Karpas-422 (cell line): ENCODE data around the gene ST8SIA6. TPM values are rescaled to one million over a fixed set of nuclear protein-coding genes. Genes with fewer than 3 reads are reported as not detected.
"Not testable (repeated sequence)": the region's sequence is repeated elsewhere in the genome, so short reads cannot be mapped to it uniquely, and the experiment has no call there.

Experiments used
- DNase-seq: peaks from one replicate; pipeline ENCODE4 v3.0.0-alpha.2; 2015
- H2AFZ ChIP-seq: fragments of 200-600 bp; sonication (generic); 2 replicates; pipeline ENCODE4 v1.6.1; 2014; ENCODE audit warnings: antibody characterized with exemption, low read length, mixed read lengths
- H3K27ac ChIP-seq: fragments of 200-600 bp; sonication (generic); 2 replicates; pipeline ENCODE4 v1.5.1; 2014; ENCODE audit warnings: mild to moderate bottlenecking, low read length, moderate library complexity
- H3K27me3 ChIP-seq: fragments of 200-600 bp; sonication (generic); 2 replicates; pipeline ENCODE4 v1.6.1; 2014; ENCODE audit warnings: low read length, mixed read lengths
- H3K36me3 ChIP-seq: fragments of 200-600 bp; sonication (generic); 2 replicates; pipeline ENCODE4 v1.6.1; 2014; ENCODE audit warnings: low read length, mixed read lengths; ENCODE audit not compliant: insufficient read depth
- H3K4me1 ChIP-seq: fragments of 200-600 bp; sonication (generic); 2 replicates; pipeline ENCODE4 v1.6.1; 2014; ENCODE audit warnings: mild to moderate bottlenecking, low read length, mixed read lengths
- H3K4me2 ChIP-seq: fragments of 200-600 bp; sonication (generic); 2 replicates; pipeline ENCODE4 v1.6.1; 2014; ENCODE audit warnings: low read length, low read depth, mild to moderate bottlenecking; ENCODE audit not compliant: poor library complexity, severe bottlenecking
- H3K4me3 ChIP-seq: fragments of 200-600 bp; sonication (generic); 2 replicates; pipeline ENCODE4 v1.5.1; 2014; ENCODE audit warnings: mild to moderate bottlenecking, antibody characterized with exemption, low read length, mixed read lengths
- H3K79me2 ChIP-seq: fragments of 200-600 bp; sonication (generic); 2 replicates; pipeline ENCODE4 v1.6.1; 2014; ENCODE audit warnings: mild to moderate bottlenecking, low read length, mixed read lengths
- H3K9ac ChIP-seq: fragments of 200-600 bp; sonication (generic); 2 replicates; pipeline ENCODE4 v1.6.0; 2014; ENCODE audit warnings: low read length
- H3K9me2 ChIP-seq: fragments of 200-600 bp; sonication (generic), shearing (Covaris generic); replicated peaks from 2 replicates; pipeline ENCODE4 v1.6.0; 2014; ENCODE audit warnings: mild to moderate bottlenecking, low read length, moderate library complexity; ENCODE audit not compliant: insufficient read depth
- H3K9me3 ChIP-seq: fragments of 300-700, 200-600 bp; sonication (generic); 2 replicates; pipeline ENCODE4 v1.6.1; 2014; ENCODE audit warnings: low read length, mixed read lengths
- H4K20me1 ChIP-seq: fragments of 200-600 bp; sonication (generic); 2 replicates; pipeline ENCODE4 v1.6.1; 2014; ENCODE audit warnings: mild to moderate bottlenecking, antibody characterized with exemption, low read length, low read depth; ENCODE audit not compliant: insufficient read depth
- total RNA-seq: library from RNA; depleted of rRNA; stranded (reverse); fragments of >200 nt; shearing (Covaris generic); gene quantifications from 2 replicates; pipeline ENCODE4 v1.2.3, GENCODE V29; 2014; ENCODE audit warnings: low replicate concordance

The ST8SIA6 gene
- total RNA-seq, 1 experiment from 2014 or later: not detected

- no peak overlapping the region for H3K27ac ChIP-seq
- H3K79me2 ChIP-seq: no peaks in the 10 kb centered on the region
- H3K9me2 ChIP-seq: no peaks in the 10 kb centered on the region
- H3K27me3 ChIP-seq: no peaks in the 10 kb centered on the region
- no peak overlapping the region for H3K4me3 ChIP-seq
- no peak overlapping the region for H3K9ac ChIP-seq
- H3K9me3 ChIP-seq: no peaks in the 10 kb centered on the region
- no peaks in the 10 kb centered on the region for H3K4me1 ChIP-seq
- no peak overlapping the region for H2AFZ ChIP-seq
- no peaks in the 10 kb centered on the region for H4K20me1 ChIP-seq
- DNase-seq: no peak
- H3K4me2 ChIP-seq: no peak overlapping the region
- no peaks in the 10 kb centered on the region for H3K36me3 ChIP-seq
Observed at GRCh38 chr10:17348011-17348500, 106.3 kb downstream of the ST8SIA6 start.

GRCh38 chr10:17344206-17344605 is 110.2 kb downstream of the ST8SIA6 start:
- H3K27me3 ChIP-seq: 0 out of 2 replicates have a peak, but pooled peaks cover under 1% of the 10 kb centered on the region
- H3K9ac ChIP-seq: no peak overlapping the region
- peaks cover 4% of the 10 kb centered on the region; the same call in 1 of the 2 replicates for H3K9me3 ChIP-seq
- H3K9me2 ChIP-seq: no peaks in the 10 kb centered on the region
- no peaks in the 10 kb centered on the region for H3K36me3 ChIP-seq
- no peak overlapping the region for H3K4me2 ChIP-seq
- no peaks in the 10 kb centered on the region for H3K79me2 ChIP-seq
- no peaks in the 10 kb centered on the region for H3K4me1 ChIP-seq
- H4K20me1 ChIP-seq: no peaks in the 10 kb centered on the region
- DNase-seq: no peak
- H3K4me3 ChIP-seq: no peak overlapping the region
- H2AFZ ChIP-seq: no peak overlapping the region
- H3K27ac ChIP-seq: no peak overlapping the region

- Histone ChIP-seq H3K9ac (no peak overlapping the region), H3K4me2 (no peak overlapping the region), H3K4me3 (no peak overlapping the region), H3K4me1 (no peaks in the 10 kb centered on the region), H3K9me2 (no peaks in the 10 kb centered on the region), H2AFZ (no peak overlapping the region), H3K27me3 (0 out of 2 replicates have a peak, but pooled peaks cover 2% of the 10 kb centered on the region), H3K9me3 (peaks cover 4% of the 10 kb centered on the region; the same call in 1 of the 2 replicates), H4K20me1 (no peaks in the 10 kb centered on the region), H3K79me2 (no peaks in the 10 kb centered on the region), H3K36me3 (no peaks in the 10 kb centered on the region), H3K27ac (no peak overlapping the region)
- no peak for DNase-seq
Observed at GRCh38 chr10:17343118-17343517, 111.3 kb downstream of the ST8SIA6 start.

DNA sequence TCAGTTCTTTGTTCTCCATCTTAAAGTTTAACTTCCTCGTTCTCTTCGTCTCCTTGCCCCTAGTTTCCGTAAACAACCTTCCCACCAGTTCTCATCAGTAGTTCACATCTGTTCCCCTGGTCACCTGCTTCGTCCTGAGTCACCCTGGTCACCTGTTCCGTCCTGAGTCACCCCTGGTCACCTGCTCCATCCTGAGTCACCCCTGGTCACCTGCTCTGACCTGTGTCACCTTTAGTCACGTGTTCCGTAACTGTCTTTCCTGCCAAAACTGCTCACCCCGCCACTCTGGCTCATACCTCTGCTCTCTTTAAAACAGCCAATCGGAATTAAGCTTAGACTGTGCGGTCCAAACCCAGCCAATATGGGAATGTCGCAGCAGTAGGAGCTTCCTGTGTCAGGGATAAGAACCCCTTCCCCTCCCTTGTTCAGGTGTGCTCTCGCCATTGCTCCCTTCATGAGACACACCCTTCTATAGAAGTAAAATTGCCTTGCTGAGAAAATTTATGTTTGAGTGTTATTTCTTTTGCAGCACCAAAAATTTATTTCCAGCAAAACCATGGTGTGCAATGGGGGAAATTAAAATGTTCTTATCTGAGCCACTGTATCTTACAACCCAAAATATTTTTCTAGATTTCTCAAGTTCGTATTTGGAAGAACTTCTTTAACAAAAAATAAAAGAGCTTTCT is 114.1 kb downstream of the ST8SIA6 start:
- Histone ChIP-seq H2AFZ (no peak overlapping the region), H3K9ac (no peak overlapping the region), H3K9me2 (no peaks in the 10 kb centered on the region), H3K4me2 (no peak overlapping the region), H3K27ac (no peak overlapping the region), H3K36me3 (no peaks in the 10 kb centered on the region), H3K79me2 (no peaks in the 10 kb centered on the region), H3K4me1 (no peaks in the 10 kb centered on the region), H3K4me3 (no peak overlapping the region), H3K9me3 (peaks cover 4% of the 10 kb centered on the region; the same call in 1 of the 2 replicates), H3K27me3 (0 out of 2 replicates have a peak, but pooled peaks cover 2% of the 10 kb centered on the region), H4K20me1 (no peaks in the 10 kb centered on the region)
- no peak for DNase-seq

GRCh38 chr10:17335065-17335464 is 119.3 kb downstream of the ST8SIA6 start:
- Histone ChIP-seq H4K20me1 (no peaks in the 10 kb centered on the region), H3K27me3 (0 out of 2 replicates have a peak, but pooled peaks cover 2% of the 10 kb centered on the region), H3K4me1 (peaks cover 1% of the 10 kb centered on the region), H3K9me2 (no peaks in the 10 kb centered on the region), H3K9ac (no peak overlapping the region), H2AFZ (no peak overlapping the region), H3K79me2 (no peaks in the 10 kb centered on the region), H3K4me3 (no peak overlapping the region), H3K4me2 (no peak overlapping the region), H3K9me3 (peaks cover 4% of the 10 kb centered on the region; the same call in 1 of the 2 replicates), H3K36me3 (no peaks in the 10 kb centered on the region), H3K27ac (no peak overlapping the region)
- no peak for DNase-seq

GRCh38 chr10:17330501-17330900 is 123.9 kb downstream of the ST8SIA6 start:
- no peaks in the 10 kb centered on the region for H3K79me2 ChIP-seq
- H2AFZ ChIP-seq: no peak overlapping the region
- no peak overlapping the region for H3K9ac ChIP-seq
- no peak overlapping the region for H3K4me2 ChIP-seq
- no peaks in the 10 kb centered on the region for H3K27me3 ChIP-seq
- H3K27ac ChIP-seq: no peak overlapping the region
- no peaks in the 10 kb centered on the region for H3K9me2 ChIP-seq
- no peaks in the 10 kb centered on the region for H3K9me3 ChIP-seq
- no peak overlapping the region for H3K4me3 ChIP-seq
- no peaks in the 10 kb centered on the region for H4K20me1 ChIP-seq
- H3K36me3 ChIP-seq: no peaks in the 10 kb centered on the region
- DNase-seq: no peak
- H3K4me1 ChIP-seq: peaks cover 12% of the 10 kb centered on the region

- H2AFZ ChIP-seq: no peak overlapping the region
- no peaks in the 10 kb centered on the region for H3K9me3 ChIP-seq
- H3K4me1 ChIP-seq: peaks cover 12% of the 10 kb centered on the region
- H3K4me2 ChIP-seq: no peak overlapping the region
- no peaks in the 10 kb centered on the region for H3K36me3 ChIP-seq
- H3K4me3 ChIP-seq: no peak overlapping the region
- no peaks in the 10 kb centered on the region for H3K9me2 ChIP-seq
- no peak overlapping the region for H3K9ac ChIP-seq
- DNase-seq: no peak
- no peak overlapping the region for H3K27ac ChIP-seq
- no peaks in the 10 kb centered on the region for H4K20me1 ChIP-seq
- no peaks in the 10 kb centered on the region for H3K27me3 ChIP-seq
- no peaks in the 10 kb centered on the region for H3K79me2 ChIP-seq
Observed at GRCh38 chr10:17326377-17326776, 128.0 kb downstream of the ST8SIA6 start.

GRCh38 chr10:17321957-17322356 is 132.4 kb downstream of the ST8SIA6 start:
- not testable (repeated sequence) for H3K4me1 ChIP-seq, H3K27me3 ChIP-seq, DNase-seq, H3K4me2 ChIP-seq, H3K79me2 ChIP-seq, H3K27ac ChIP-seq, H3K9ac ChIP-seq, H2AFZ ChIP-seq, H4K20me1 ChIP-seq, H3K9me2 ChIP-seq, H3K36me3 ChIP-seq, H3K4me3 ChIP-seq, H3K9me3 ChIP-seq
